Thoracic aorta (tissue), 2 donors: ENCODE measurements around the gene LRCH1. TPM values are rescaled to one million over a fixed set of nuclear protein-coding genes. Genes with fewer than 3 reads are reported as not detected.
A peak's percentile ranks its signal among the peaks of the same experiment; 100 is the strongest.

Experiments
- ATAC-seq: fragments of 150-250 bp; one replicate; pipeline ENCODE4 v1.8.0; 2017; ENCODE audit warnings: low read depth; ENCODE audit not compliant: insufficient number of reproducible peaks, low FRiP score
- DNase-seq: peaks from one replicate; pipeline ENCODE4 v3.0.0-alpha.2; 2020; ENCODE audit warnings: low spot score
- H3K27ac ChIP-seq, 2 donors: fragments of 200-600 bp; sonication (generic); 1 replicate in 1 of 2; 2 replicates in 1 of 2; pipeline ENCODE4 v1.5.1; 2016; ENCODE audit warnings: mild to moderate bottlenecking in 2 of 2, moderate library complexity in 2 of 2
- H3K27me3 ChIP-seq: fragments of 200-600 bp; sonication (generic); replicated peaks from 2 replicates; pipeline ENCODE4 v1.6.0; 2016; ENCODE audit warnings: mild to moderate bottlenecking; ENCODE audit not compliant: insufficient read depth
- H3K36me3 ChIP-seq: fragments of 200-600 bp; sonication (generic); one replicate; pipeline ENCODE4 v1.5.1; 2016
- H3K4me1 ChIP-seq, 2 donors: fragments of 200-600 bp; sonication (generic); 1 replicate in 1 of 2; 2 replicates in 1 of 2; pipeline versions ENCODE4 v1.5.1 to v1.6.0; 2016; ENCODE audit warnings: low read depth in 2 of 2, mild to moderate bottlenecking in 1 of 2; ENCODE audit not compliant: control insufficient read depth in 1 of 2
- H3K4me3 ChIP-seq: fragments of 200-600 bp; sonication (generic); 2 replicates; pipeline ENCODE4 v1.5.1; 2016; ENCODE audit warnings: mild to moderate bottlenecking
- H3K9me3 ChIP-seq: fragments of 200-600 bp; sonication (generic); 2 replicates; pipeline ENCODE4 v1.5.1; 2016
- CTCF ChIP-seq: fragments of 200-600 bp; sonication (generic); IDR thresholded peaks from one replicate; pipeline ENCODE4 v1.5.1; 2019; ENCODE audit warnings: antibody characterized with exemption
- total RNA-seq, 2 donors: library from RNA; depleted of rRNA; stranded (reverse); fragments of >200 nt; gene quantifications; one replicate each; pipeline versions ENCODE4 v1.1.0 to v1.2.3, GENCODE V29; 2016

LRCH1 gene
- total RNA-seq, 2 donors from 2014 or later: 29.4 to 38.9 TPM

- Histone ChIP-seq H3K36me3 (no peaks in the 10 kb centered on the region), H3K4me1 (peaks cover 17 to 50% of the 10 kb centered on the region in 2 donors), H3K27me3 (no peaks in the 10 kb centered on the region), H3K4me3 (peak overlapping the region; percentile 78), H3K9me3 (no peaks in the 10 kb centered on the region), H3K27ac (peak overlapping the region in 1 of 2 donors; percentile 19)
- no peak for TF ChIP-seq CTCF
- no peak for DNase-seq
- no peak for ATAC-seq
These were observed 2.9 kb downstream of the LRCH1 start for GRCh38 chr13:46555722-46556417.

- Histone ChIP-seq H3K4me1 (peaks cover 20 to 56% of the 10 kb centered on the region in 2 donors), H3K27ac (no peak overlapping the region), H3K27me3 (no peaks in the 10 kb centered on the region), H3K9me3 (no peaks in the 10 kb centered on the region), H3K36me3 (no peaks in the 10 kb centered on the region), H3K4me3 (no peak overlapping the region)
- no peak for DNase-seq
- TF ChIP-seq CTCF: no peak
- no peak for ATAC-seq
These were observed 3.4 kb downstream of the LRCH1 start for GRCh38 chr13:46556418-46556779.

GRCh38 chr13:46559272-46559805 lies 6.4 kb downstream of the LRCH1 start:
- peaks cover 20 to 63% of the 10 kb centered on the region in 2 donors for H3K4me1 ChIP-seq

GRCh38 chr13:46560778-46561177 lies 7.8 kb downstream of the LRCH1 start:
- peaks cover 14 to 64% of the 10 kb centered on the region in 2 donors for H3K4me1 ChIP-seq
- DNase-seq (no peak), ATAC-seq (no peak)
- H3K27me3 ChIP-seq: no peaks in the 10 kb centered on the region
- H3K4me3 ChIP-seq: no peak overlapping the region
- TF ChIP-seq CTCF: no peak
- H3K27ac ChIP-seq: no peak overlapping the region
- no peaks in the 10 kb centered on the region for H3K36me3 ChIP-seq
- H3K9me3 ChIP-seq: no peaks in the 10 kb centered on the region

More at GRCh38 chr13:46559272-46559805, 6.4 kb downstream of the LRCH1 start:
- ATAC-seq (no peak), DNase-seq (no peak)
- Histone ChIP-seq H3K4me3 (no peak overlapping the region), H3K36me3 (no peaks in the 10 kb centered on the region), H3K27ac (no peak overlapping the region), H3K9me3 (no peaks in the 10 kb centered on the region), H3K27me3 (no peaks in the 10 kb centered on the region)
- TF ChIP-seq CTCF: no peak

GRCh38 chr13:46561286-46561685 lies 8.3 kb downstream of the LRCH1 start:
- H3K9me3 ChIP-seq: no peaks in the 10 kb centered on the region
- DNase-seq: no peak
- H3K4me1 ChIP-seq: peaks cover 19 to 64% of the 10 kb centered on the region in 2 donors
- no peaks in the 10 kb centered on the region for H3K27me3 ChIP-seq
- H3K27ac ChIP-seq: no peak overlapping the region
- ATAC-seq: no peak
- TF ChIP-seq CTCF: no peak
- no peak overlapping the region for H3K4me3 ChIP-seq
- H3K36me3 ChIP-seq: no peaks in the 10 kb centered on the region
